IPS DF 6.9 (cell line): ENCODE results near the gene ARCN1.
A peak's percentile ranks its signal among the peaks of the same experiment; 100 is the strongest.
"Not testable (repeated sequence)": the region's sequence is repeated elsewhere in the genome, so short reads cannot be mapped to it uniquely, and the experiment has no call there.

Source experiments
- DNase-seq: peaks from one replicate; pipeline ENCODE4 v3.0.0-alpha.2; 2013; ENCODE audit warnings: low read depth, low spot score
- H3K27ac ChIP-seq: one replicate; pipeline ENCODE4 v1.5.1; 2013; ENCODE audit warnings: low read length, control low read depth
- H3K27me3 ChIP-seq: 2 replicates; pipeline ENCODE4 v1.6.1; 2013; ENCODE audit warnings: mild to moderate bottlenecking, low read length; ENCODE audit not compliant: control insufficient read depth, insufficient read depth
- H3K36me3 ChIP-seq: 2 replicates; pipeline ENCODE4 v1.6.1; 2013; ENCODE audit warnings: low read length; ENCODE audit not compliant: control insufficient read depth, insufficient read depth
- H3K4me1 ChIP-seq: 2 replicates; pipeline ENCODE4 v1.6.1; 2013; ENCODE audit warnings: low read length; ENCODE audit not compliant: control insufficient read depth, insufficient read depth
- H3K4me3 ChIP-seq: 2 replicates; pipeline ENCODE4 v1.5.1; 2013; ENCODE audit warnings: mild to moderate bottlenecking, low read length
- H3K9me3 ChIP-seq: 2 replicates; pipeline ENCODE4 v1.6.1; 2013; ENCODE audit warnings: low read length, inconsistent platforms; ENCODE audit not compliant: control insufficient read depth, insufficient read depth
- WGBS: extraction: QIAGEN DNeasy Blood & Tissue Kit; methylation state at CpG from one replicate; pipeline ENCODE4 v1.1.7; 2013; ENCODE audit warnings: mixed read lengths, missing lambda C conversion rate; ENCODE audit not compliant: insufficient read length, insufficient coverage; 5-methylcytosine and 5-hydroxymethylcytosine counted together

Gene ARCN1

DNA sequence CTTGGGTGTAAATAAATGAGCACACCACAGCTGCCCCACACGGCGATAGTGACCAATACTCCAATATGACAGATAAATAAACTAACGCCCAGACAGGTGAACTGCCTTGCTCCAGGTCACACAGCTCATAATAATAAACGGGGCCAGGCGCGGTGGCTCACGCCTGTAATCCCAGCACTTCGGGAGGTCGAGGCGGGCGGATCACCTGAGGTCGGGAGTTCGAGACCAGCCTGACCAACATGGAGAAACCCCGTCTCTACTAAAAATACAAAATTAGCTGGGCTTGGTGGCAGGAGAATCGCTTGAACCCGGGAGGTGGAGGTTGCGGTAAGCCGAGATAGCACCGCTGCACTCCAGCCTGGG, 39.2 kb downstream of the ARCN1 start:
- H3K9me3 ChIP-seq, H3K4me3 ChIP-seq, DNase-seq, H3K27ac ChIP-seq, H3K36me3 ChIP-seq: not testable (repeated sequence)
- no CpG with 5 or more reads among the region's 19 CpGs for WGBS
- Histone ChIP-seq H3K4me1 (peaks cover 26% of the 10 kb centered on the region), H3K27me3 (peaks cover 39% of the 10 kb centered on the region)

DNA sequence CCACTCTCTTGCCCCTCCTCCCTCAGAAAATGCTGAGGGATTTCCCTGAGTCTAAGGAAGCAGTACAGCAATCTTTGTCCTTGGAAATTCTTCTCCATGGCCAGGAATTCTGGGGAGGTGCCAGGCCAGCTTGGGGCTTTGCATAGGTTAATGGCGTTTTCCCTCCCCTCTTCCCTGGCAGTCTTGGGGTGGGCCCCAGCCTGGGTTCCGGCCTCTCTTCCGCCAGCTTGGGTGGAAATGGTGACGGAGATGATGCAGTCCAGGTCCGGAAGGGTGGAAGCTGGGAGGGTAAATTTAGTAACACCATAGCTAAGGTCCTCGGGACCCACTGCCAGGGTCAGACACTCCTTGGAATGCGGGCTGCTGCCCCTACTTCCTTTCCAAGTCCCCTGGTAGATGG, 40.2 kb downstream of the ARCN1 start:
- Histone ChIP-seq H3K27ac (no peak overlapping the region), H3K9me3 (no peaks in the 10 kb centered on the region), H3K36me3 (no peaks in the 10 kb centered on the region), H3K27me3 (peaks cover 32% of the 10 kb centered on the region), H3K4me1 (peaks cover 25% of the 10 kb centered on the region), H3K4me3 (no peak overlapping the region)
- DNase-seq: no peak
- WGBS: no CpG with 5 or more reads among the region's 7 CpGs

DNA sequence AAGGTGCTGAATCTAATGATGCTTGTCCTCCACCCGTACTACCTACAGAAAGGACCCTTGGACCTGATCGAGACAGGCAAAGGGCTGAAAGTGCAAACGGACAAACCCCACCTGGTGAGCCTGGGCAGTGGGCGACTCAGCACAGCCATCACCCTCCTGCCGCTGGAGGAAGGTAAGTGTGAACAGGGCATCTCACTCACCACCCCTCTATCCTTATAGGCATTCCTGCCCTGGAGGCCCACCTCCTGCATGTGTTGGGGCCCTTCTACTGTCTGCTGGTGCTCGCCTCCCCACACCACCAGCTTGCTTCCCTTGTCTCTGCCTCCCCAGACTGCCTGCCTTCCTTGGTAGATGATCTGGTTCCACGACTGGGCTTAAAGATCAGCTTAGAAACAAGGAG, 42.3 kb downstream of the ARCN1 start:
- H3K27ac ChIP-seq: no peak overlapping the region
- no CpG with 5 or more reads among the region's 7 CpGs for WGBS
- no peaks in the 10 kb centered on the region for H3K9me3 ChIP-seq
- H3K4me3 ChIP-seq: no peak overlapping the region
- no peak for DNase-seq
- H3K27me3 ChIP-seq: peaks cover 12% of the 10 kb centered on the region
- no peaks in the 10 kb centered on the region for H3K36me3 ChIP-seq
- peaks cover 19% of the 10 kb centered on the region; the same call in 1 of the 2 replicates for H3K4me1 ChIP-seq

DNA sequence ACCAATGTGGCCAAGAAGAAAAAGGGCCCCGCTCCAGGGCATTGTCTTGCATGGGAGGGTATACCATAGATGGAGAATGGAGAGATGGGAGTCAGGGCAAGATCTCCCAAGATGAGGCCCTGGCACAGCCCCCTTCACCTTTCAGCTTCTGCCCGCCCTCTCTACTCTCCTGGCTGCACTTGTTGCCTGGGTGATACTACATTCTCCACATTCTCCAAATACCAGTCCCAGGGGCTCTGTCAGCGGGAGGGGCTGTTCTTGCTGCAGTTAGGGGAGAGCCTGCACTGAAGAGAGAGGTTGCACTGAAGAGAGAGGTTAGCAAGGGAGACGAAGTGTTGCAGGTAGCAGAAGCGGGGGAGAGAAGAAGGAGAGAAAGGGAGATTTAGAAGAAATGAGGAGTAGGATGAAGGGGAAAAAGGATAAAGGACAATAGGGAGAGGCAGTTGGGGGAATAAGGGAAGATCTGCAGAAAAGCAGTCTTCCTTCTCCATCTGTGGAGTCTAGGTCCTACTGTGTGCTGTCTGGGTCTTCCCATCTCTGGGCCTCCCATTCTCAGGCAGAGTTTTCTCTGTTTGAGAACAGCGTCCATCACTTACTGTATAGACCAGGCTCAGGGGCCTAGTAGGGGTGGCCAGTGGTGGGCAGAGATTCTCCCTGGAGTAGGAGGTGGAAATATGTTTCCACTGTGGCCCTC, 43.2 kb downstream of the ARCN1 start:
- no peaks in the 10 kb centered on the region for H3K9me3 ChIP-seq
- no peak overlapping the region for H3K27ac ChIP-seq
- H3K4me1 ChIP-seq: peaks cover 20% of the 10 kb centered on the region; the same call in 1 of the 2 replicates
- no peaks in the 10 kb centered on the region for H3K36me3 ChIP-seq
- H3K27me3 ChIP-seq: peaks cover 3% of the 10 kb centered on the region; the same call in 1 of the 2 replicates
- DNase-seq: peak; percentile 95
- WGBS: 100% methylated on average over 2 of the region's 6 CpGs
- no peak overlapping the region for H3K4me3 ChIP-seq

DNA sequence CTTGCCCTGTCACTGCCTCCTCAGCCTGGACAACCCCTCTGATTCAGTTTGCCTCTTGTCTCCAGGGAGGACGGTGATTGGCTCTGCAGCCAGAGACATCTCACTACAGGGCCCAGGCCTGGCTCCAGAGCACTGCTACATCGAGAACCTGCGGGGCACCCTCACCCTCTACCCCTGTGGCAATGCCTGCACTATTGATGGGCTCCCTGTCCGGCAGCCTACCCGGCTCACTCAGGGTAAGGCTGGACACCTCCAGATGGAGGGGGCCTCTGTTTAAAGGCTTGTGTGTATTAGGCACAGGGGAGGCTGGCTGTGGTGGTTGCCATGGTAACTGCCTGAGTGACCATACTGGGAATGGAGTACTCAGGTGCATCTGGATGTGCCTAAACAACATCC, 43.8 kb downstream of the ARCN1 start:
- H3K27me3 ChIP-seq: peaks cover 1% of the 10 kb centered on the region; the same call in 1 of the 2 replicates
- peaks cover 22% of the 10 kb centered on the region; the same call in 1 of the 2 replicates for H3K4me1 ChIP-seq
- no peak overlapping the region for H3K4me3 ChIP-seq
- H3K27ac ChIP-seq: no peak overlapping the region
- DNase-seq: no peak
- H3K9me3 ChIP-seq: no peaks in the 10 kb centered on the region
- no peaks in the 10 kb centered on the region for H3K36me3 ChIP-seq
- WGBS: no CpG with 5 or more reads among the region's 5 CpGs

DNA sequence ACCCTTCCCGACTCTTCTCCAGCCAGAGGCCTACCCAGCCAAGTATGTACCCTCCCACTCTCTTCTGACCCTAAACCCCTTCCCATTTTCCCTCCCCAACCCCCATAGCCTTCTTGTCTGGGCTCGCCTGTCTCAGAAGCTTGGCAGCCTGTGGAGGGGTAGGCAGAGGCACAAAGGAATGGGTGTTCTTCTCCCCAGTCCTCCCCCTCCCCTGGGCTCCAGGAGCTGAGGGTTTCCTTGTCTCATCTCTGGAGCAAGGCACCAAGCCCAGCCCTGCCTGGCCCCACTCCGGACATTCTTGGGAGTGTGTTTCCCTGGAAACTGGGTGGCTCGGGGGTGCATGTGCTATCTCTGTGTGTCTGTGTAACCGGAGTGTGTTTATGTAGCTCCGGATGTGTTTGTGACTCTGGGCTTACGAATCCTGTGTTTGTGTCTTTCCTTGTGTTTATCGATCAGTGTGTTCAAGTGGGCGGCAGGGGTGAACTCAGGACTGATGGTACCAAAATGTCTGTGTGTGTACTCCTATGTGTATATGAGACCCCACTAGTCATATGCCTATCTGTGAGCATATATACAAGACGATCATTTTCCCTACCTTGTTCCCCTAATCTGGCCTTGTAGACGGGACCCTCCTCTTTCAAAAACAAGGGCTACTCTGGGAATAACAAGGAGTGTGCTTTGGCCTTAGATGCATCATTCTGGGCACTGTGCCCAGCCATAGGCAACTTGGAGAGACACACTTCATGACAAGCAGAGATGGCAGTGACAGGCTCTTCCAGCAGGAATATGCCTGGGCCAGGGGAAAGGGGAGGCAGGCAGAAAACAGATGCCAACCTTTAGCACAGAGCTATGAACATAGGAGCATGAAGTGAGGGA, 46.1 kb downstream of the ARCN1 start:
- no peak overlapping the region for H3K4me3 ChIP-seq
- no peaks in the 10 kb centered on the region for H3K27me3 ChIP-seq
- no CpG with 5 or more reads among the region's 11 CpGs for WGBS
- H3K36me3 ChIP-seq: no peaks in the 10 kb centered on the region
- DNase-seq: no peak
- no peaks in the 10 kb centered on the region for H3K9me3 ChIP-seq
- no peak overlapping the region for H3K27ac ChIP-seq
- peaks cover 20% of the 10 kb centered on the region; the same call in 1 of the 2 replicates for H3K4me1 ChIP-seq

DNA sequence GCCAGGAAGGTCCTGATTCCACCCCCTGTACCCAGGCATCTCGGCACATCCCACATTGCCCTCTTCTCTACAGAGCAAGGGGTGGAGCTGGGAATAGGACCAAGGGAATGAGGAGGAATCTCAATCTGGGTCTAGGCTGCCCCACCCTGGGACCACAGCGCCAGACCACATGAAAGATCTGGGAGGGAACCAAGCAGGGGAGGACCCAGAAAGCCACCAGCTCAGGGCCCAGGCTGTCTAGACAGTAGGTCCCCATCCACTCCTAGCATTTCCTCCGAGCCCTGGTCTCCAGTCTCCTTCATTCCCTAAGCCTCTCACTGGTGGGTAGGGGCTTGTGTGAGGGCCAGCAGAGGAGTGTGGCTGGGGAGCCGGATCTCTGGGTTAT, 46.8 kb downstream of the ARCN1 start:
- H3K9me3 ChIP-seq: no peaks in the 10 kb centered on the region
- no CpG with 5 or more reads among the region's 4 CpGs for WGBS
- no peak for DNase-seq
- no peak overlapping the region for H3K4me3 ChIP-seq
- no peaks in the 10 kb centered on the region for H3K36me3 ChIP-seq
- no peak overlapping the region for H3K27ac ChIP-seq
- peaks cover 20% of the 10 kb centered on the region; the same call in 1 of the 2 replicates for H3K4me1 ChIP-seq
- no peaks in the 10 kb centered on the region for H3K27me3 ChIP-seq

DNA sequence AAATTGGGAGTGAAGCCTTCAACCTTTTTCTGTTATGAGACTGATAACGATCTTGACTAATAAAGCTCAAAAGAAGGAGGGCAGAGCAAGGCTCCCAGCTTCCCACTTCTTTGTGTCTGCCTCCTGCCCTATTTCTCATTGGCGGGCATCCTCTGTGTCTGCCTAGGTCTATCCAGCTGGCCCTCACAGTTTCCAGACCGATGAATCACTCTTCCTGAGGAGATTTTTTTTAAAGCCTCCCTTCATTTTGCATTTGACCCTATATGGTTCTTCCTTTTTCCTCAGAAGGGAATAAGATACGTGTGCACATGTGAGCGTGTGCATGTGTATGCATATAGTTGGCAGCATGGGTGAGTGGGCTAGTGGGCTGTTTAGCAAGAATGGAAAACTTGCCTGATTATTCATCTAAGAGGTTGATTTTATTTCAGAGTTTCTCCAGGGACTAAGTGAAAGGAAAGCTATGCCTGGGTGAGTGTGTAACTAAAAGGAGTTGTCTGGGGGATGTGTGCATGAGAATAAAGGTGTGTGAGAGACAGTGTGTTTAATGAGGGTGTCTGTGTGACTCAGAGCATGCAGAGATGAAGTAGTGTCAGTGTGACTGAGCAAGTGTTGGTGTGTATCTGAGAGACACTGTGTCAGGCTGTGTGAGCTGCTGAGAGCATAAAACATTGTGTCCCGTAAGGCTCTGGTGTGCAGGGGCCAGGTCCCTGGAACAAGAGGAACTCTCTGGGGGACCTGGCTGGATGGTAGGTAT, 47.4 kb downstream of the ARCN1 start:
- peaks cover 17% of the 10 kb centered on the region; the same call in 1 of the 2 replicates for H3K4me1 ChIP-seq
- DNase-seq: no peak
- no peak overlapping the region for H3K27ac ChIP-seq

DNA sequence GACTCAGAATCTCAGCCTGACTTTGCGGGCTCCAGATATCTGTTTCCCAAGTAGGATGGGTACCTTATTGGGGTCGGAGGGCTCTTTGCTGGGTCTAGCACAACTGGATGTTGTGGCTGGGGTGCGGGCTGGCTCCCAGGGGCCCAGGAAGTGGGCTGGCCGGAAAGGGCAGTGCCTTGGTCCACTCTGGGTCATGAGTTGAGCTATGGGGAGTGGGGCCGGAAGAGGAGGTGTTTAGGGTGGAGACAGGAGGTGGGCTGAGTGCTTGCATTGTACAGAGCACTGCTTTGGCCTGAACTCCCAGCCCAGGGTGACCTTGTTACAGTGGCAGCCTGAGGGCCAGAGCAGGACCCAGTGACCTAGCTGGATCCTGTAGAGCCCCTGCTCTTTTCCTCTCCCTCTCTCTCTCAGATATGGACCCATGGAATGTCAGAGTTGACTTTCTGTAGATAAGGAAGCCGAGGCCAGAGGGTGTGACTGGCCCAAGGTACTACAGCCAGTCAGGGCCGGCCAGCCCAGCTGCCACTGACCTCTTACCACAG, 48.4 kb downstream of the ARCN1 start:
- Histone ChIP-seq H3K27ac (no peak overlapping the region), H3K4me1 (peaks cover 14% of the 10 kb centered on the region; the same call in 1 of the 2 replicates), H3K9me3 (no peaks in the 10 kb centered on the region), H3K4me3 (peak overlapping the region; percentile 52; the same call in 1 of the 2 replicates), H3K36me3 (no peaks in the 10 kb centered on the region), H3K27me3 (no peaks in the 10 kb centered on the region)
- DNase-seq: no peak
- WGBS: no CpG with 5 or more reads among the region's 7 CpGs

More for the DNA sequence above, 47.4 kb downstream of the ARCN1 start:
- H3K27me3 ChIP-seq: no peaks in the 10 kb centered on the region
- H3K4me3 ChIP-seq: no peak overlapping the region
- no peaks in the 10 kb centered on the region for H3K36me3 ChIP-seq
- H3K9me3 ChIP-seq: no peaks in the 10 kb centered on the region
- no CpG with 5 or more reads among the region's 6 CpGs for WGBS
